ENCODE data around the gene OR51B4.
A peak's percentile ranks its signal among the peaks of the same experiment; 100 is the strongest.

The OR51B4 gene

DNA sequence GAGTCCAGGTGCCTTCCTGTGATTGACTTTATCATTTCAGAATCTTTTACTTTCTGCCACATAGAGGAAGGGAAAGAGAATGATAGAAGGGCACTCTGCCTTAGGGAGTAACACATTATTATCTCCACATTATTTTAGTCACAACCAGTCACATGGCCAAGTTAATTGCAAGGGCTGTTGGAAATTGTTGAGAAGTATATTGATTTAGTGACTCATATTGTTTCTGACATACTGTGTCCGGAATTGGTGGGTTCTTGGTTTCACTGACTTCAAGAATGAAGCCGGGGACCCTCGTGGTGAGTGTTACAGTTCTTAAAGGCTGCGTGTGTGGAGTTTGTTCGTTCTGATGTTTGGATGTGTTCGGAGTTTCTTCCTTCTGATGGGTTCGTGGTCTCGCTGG lies 8.7 kb downstream of the OR51B4 start:
- no peak for DNase-seq

GRCh38 chr11:5291207-5291838 lies 10.4 kb downstream of the OR51B4 start:
- DNase-seq, result peak in 3 of 4 experiments; percentile 24 to 39 (median 36)

DNA sequence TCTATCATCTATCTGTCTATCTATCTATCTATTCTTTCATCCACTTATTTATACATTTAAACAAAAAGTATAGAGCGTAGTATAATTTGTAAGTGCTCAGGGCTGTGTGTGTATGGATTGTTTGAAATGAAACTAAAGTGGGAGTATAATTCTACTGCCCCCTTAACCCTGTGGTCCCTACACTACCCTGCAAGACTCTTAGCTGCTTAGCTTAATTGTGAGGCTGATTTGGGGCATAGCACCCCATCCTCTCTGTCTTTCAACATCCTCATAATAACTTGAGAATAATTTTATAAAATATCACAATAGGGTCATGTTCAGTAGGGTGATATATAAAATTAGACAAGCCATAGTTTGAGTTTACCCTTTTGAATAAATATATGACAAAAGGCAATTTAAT lies 11.6 kb downstream of the OR51B4 start:
- no peak for DNase-seq

DNA sequence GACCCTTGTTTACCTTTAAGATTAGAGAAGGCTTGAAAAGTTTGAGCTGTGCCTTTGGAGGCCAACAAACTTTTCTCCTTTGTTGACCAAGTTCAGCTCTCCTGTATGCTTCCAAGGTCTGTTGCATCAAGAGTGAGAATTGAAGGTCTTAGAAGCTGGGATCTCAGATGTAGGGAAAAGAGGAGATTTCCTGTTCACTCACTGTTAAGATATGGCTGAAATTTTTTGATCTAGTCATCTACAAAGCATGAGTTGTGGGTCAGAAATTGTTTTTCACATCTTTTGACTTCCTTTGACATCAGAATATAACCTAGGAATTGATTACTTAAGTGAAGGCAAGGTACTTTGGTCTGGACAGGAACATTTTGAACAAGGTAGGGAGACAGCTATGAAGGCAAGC lies 12.1 kb downstream of the OR51B4 start:
- DNase-seq, result no peak

DNA sequence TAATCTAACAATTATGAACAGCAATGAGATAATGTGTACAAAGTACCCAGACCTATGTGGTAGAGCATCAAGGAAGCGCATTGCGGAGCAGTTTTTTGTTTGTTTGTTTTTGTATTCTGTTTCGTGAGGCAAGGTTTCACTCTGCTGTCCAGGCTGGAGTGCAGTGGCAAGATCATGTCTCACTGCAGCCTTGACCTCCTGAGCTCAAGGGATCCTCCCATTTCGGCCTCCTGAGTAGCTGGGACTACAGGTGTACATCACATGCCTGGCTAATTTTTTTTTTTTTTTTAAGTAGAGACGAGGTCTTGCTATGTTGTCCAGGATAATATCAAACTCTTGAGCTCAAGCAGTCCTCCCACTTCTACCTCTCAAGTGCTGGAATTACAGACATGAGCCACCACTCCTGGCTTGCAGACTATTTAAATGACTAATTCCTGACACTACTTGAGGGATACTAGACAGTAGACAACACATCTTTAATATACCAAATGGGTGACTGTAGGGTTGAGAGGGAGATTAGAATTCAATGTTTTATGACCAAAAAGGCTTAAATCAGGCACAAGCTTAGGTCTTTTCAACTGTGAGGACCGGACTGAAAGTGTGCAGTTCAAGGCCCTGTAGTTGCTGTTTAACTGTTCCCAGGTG lies 12.7 kb downstream of the OR51B4 start:
- no peak for DNase-seq

GRCh38 chr11:5288108-5288905 lies 13.4 kb downstream of the OR51B4 start:
- DNase-seq, result no peak

- DNase-seq, result no peak
Observed at GRCh38 chr11:5286901-5287300, 14.8 kb downstream of the OR51B4 start.

GRCh38 chr11:5286351-5286750 lies 15.4 kb downstream of the OR51B4 start:
- no peak for DNase-seq

DNA sequence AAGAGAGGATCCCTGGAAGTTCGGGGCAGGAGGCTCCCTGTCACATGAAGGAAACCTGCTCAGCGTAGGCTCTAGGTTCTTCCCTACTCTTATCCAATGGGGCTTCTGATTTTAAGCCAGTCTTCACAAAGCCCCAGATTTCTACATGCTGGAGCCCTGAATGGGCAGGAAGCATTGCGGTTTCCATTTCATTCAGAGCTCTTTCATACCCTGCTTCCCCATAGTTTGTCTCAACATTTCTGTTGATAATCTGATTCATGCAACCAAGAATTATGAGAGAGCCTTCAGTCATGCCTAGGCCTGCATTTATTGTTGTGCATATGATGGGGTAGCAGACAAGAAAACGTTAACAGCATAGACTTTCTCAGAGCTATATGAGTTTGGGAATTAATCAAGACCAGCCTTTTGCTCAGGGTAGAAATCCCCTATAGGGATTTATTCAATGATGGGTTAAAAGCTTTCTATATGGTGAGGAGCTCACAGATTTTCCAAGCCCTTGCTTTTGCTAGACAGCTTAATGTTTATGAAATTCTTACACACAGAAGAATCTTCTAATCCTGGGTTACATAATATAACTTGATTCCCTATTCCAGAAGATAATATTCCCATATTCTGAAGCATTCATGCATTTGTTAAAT lies 15.9 kb downstream of the OR51B4 start:
- DNase-seq, result no peak

GRCh38 chr11:5284637-5285036 lies 17.1 kb downstream of the OR51B4 start:
- no peak for DNase-seq

- no peak for DNase-seq
Observed at GRCh38 chr11:5283882-5284281, 17.9 kb downstream of the OR51B4 start.

DNA sequence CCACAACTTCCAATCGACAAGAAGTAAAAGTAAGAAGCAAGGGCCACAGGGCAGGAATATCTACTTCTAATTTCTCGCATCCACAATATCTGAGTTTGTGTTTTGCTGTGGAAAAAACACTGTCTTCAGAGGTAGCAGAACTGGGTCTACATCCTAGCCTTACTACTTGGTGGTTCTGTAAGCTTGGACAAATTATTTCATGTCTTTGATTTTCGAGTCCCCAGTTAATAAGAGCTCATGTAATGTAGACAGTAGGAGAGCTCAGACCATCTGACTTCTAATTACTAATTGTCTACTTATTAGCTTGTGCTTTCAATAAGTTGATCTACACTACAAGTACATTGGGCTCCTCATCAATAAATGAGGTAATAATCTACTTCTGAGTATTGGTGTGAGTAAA lies 18.7 kb downstream of the OR51B4 start:
- no peak for DNase-seq

GRCh38 chr11:5282628-5283027 lies 19.1 kb downstream of the OR51B4 start:
- no peak for DNase-seq

DNA sequence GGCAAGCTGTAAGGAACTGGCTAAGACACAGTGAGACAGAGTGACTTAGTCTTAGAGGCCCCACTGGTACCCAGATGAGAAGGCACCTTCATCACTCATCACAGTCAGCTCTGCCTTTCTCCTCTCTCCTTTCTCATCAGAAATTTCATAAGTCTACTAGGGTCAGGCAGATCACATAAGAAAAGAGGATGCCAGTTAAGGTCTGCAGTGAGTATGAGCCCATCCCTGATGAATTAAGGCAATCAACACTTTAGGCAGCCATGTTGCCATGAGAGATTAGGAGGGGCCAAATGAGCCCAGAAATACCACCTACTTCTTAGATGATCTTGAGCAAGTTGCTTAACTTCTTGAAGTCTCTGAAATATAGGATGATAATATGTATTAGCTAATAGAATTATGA lies 20.1 kb downstream of the OR51B4 start:
- DNase-seq, result no peak

DNA sequence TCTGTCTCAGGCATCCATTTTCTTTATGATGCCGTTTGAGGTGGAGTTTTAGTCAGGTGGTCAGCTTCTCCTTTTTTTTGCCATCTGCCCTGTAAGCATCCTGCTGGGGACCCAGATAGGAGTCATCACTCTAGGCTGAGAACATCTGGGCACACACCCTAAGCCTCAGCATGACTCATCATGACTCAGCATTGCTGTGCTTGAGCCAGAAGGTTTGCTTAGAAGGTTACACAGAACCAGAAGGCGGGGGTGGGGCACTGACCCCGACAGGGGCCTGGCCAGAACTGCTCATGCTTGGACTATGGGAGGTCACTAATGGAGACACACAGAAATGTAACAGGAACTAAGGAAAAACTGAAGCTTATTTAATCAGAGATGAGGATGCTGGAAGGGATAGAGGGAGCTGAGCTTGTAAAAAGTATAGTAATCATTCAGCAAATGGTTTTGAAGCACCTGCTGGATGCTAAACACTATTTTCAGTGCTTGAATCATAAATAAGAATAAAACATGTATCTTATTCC lies 21.1 kb downstream of the OR51B4 start:
- peak; percentile 77 to 92 (median 81) for DNase-seq

DNA sequence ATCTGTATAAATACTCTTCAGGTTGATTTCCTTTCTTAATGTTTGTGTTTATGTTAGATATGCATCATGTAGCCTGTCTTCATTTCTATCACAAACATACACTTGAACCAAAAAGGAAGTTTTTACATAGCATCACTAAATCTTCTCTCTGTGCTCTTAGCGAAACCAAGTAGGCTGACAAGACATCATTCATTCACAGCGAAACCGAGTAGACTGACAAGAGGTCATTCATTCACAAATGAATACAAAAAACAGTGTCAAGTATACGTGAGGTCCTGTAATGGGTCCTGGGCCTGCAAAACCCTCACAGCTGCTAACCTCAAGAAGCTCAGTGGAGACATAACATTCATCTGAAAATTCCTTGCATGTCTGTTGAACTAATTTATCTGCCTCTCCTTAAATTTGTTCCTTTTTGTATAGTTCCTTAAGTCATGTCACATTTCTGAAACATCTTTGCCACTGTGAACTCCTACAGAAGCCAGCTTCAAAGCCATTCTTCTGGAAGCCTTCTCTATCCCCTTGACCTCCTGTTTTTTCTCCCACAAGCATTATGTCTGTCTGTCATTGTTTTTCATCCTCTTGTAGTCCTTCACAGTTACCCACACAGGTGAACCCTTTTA lies 22.2 kb downstream of the OR51B4 start:
- no peak for DNase-seq

GRCh38 chr11:5277807-5278382 lies 23.9 kb downstream of the OR51B4 start:
- no peak for DNase-seq

- DNase-seq, result no peak
Observed at GRCh38 chr11:5276697-5277096, 25.0 kb downstream of the OR51B4 start.

DNA sequence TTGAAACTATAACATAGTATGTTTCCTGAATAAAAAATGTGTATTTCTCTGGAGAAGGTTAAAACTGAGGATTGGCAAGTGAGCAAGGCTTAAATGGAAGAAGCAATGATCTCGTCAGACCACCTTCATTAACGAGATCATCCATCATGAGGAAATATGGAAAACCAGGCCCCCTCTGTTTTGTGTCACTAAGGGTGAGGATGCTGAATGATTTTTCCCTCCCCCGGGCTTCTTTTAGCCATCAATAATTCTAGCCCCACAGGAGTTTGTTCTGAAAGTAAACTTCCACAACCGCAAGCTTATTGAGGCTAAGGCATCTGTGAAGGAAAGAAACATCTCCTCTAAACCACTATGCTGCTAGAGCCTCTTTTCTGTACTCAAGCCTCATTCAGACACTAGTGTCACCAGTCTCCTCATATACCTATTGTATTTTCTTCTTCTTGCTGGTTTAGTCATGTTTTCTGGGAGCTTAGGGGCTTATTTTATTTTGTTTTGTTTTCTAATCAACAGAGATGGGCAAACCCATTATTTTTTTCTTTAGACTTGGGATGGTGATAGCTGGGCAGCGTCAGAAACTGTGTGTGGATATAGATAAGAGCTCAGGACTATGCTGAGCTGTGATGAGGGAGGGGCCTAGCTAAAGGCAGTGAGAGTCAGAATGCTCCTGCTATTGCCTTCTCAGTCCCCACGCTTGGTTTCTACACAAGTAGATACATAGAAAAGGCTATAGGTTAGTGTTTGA lies 26.2 kb downstream of the OR51B4 start:
- no peak for DNase-seq

- DNase-seq, result no peak
Observed at GRCh38 chr11:5274395-5274794, 27.4 kb downstream of the OR51B4 start.

GRCh38 chr11:5272395-5273017 lies 29.2 kb downstream of the OR51B4 start:
- no peak for DNase-seq
